NCI-H146 (cell line): ENCODE data around the gene ACOT11.
A peak's percentile ranks its signal among the peaks of the same experiment; 100 is the strongest.

Experiments used
- DNase-seq: peaks from one replicate; lab custom pipeline; 2025; lab: John Stamatoyannopoulos, UW

Gene ACOT11

DNA sequence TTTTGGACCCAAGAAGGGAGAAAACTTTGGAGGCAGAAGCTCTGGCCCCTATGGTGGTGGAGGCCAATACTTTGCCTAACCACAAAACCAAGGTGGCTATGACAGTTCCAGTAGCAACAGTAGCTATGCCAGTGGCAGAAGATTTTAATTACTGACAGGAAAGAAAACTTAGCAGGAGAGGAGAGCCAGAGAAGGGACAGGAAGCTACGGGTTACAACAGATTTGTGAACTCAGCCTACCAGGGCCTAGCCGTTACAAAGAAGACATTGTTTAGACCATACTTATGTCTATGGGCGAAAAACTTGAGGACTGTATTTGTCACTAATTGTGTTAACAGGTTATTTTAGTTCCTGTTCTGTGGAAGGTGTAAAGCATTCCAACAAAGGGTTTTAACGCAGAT is 10.4 kb upstream of the ACOT11 start:
- DNase-seq, result no peak

DNA sequence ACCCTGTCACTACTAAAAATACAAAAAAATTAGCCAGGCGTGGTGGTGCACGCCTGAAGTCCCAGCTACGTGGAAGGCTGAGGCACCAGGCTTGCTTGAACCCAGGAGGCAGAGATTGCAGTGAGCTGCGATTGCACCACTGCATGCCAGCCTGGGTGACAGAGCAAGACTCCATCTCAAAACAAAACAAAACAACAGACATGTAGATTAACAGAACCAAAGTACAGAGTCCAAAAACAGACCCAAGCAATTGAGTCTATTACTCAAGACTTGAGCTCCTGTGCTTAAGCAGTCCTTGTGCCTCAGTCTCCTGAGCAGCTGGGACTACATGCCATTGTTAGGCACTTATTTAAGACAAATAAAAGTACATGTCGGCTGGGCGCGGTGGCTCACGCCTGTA is 9.5 kb upstream of the ACOT11 start:
- no peak for DNase-seq

DNA sequence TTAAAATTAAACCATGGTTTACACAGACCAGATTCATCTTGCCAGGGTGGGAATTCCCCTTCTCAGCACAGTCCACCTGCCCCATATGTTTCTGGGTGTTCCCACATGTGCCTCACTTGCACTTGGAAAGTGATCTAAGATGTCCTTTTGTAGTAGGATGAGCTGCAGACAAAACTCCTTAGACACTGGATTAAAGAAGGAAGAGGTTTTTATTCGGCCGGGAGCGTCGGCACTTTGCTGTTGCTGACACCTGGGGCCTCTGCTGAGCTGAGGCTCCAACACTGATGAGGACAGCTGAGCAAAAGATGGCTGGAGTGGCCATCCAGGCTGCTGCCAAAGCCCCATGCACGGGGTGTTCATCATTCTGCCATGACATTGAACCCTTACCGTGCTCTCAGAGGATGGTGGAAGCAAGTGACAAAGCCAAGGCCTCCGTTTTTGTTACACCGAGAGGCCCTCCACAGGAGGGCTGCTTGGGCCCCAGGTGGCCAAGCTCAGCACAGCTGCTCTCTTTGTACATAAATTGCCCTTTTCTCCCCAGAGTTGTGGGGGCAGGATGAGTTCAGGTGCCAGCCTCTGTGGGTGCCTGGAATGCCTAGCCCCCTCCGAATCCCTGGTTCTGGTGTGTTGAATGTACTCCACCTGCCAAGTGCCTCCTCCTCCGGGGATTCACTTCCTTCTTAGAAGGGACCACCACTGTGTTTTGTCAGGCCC is 7.3 kb upstream of the ACOT11 start:
- DNase-seq, result peak; percentile 68

DNA sequence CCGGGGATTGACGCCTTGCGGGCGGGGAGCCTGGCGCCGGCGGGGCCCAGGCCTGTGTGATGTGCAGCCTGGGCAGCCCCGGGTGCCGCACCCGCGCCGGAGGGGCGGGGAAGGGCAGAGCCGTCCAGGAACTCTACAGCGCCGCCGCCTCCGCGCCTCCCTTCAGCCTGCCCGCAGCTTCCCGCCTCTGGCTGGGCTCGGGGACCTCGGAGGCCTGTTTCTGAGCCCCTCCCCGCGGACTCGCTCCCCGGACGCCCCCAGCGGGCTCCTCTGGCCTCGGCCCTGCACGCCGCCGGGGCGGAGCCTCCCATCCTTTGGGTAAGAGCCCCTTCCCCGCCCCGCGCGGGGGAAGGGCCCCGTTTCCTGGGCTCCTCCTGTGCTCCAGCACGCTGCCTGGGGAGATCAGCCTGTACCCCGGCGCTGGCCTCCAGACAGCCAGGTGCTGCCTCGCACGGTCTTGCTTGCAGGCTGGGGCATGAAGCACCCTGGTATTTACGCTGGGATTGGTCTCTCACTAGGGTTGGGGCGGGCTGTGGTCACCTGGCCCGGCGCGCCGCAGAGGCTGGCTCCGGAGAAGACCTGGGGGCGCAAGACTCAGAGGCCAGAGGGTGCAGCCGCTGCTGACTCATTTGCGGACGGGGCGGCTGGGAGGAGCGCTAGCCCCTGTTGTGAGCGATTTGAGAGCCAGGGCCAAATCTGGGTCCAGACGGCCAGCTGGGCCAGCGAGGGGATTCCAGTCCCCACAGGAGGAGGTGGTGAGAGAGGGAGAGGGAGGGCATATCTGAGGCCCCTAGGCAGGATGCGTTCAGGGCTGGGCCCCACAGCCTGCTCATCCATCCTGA is 5.7 kb upstream of the ACOT11 start:
- peak; percentile 94 for DNase-seq

DNA sequence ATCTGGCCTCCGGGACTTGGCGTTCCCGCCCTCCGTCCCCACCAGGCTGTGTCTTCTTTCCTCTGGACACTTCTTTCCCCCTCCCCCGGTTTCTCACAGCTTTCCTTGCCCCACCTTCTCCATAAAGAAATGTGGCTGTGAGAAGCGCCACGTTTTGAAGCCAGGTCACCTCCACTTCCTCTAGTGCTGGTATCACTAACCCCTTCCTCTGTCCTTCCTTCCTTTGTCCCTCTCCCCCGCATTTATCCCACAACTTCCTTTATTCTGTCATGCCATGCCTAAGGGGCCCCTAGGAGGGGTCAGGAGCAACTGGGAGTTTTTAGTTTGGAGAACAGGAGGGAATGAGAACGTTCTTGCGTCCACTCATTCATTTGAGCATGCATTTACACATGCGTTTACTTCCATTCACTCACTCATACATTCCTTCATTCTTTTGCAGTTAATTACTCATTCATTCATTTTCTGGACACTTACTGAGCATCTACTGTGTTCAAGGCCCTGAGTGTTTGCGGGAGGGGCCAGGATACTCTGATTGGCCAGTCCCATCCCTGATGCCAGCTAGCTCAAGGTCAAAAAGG is 5.0 kb upstream of the ACOT11 start:
- no peak for DNase-seq

DNA sequence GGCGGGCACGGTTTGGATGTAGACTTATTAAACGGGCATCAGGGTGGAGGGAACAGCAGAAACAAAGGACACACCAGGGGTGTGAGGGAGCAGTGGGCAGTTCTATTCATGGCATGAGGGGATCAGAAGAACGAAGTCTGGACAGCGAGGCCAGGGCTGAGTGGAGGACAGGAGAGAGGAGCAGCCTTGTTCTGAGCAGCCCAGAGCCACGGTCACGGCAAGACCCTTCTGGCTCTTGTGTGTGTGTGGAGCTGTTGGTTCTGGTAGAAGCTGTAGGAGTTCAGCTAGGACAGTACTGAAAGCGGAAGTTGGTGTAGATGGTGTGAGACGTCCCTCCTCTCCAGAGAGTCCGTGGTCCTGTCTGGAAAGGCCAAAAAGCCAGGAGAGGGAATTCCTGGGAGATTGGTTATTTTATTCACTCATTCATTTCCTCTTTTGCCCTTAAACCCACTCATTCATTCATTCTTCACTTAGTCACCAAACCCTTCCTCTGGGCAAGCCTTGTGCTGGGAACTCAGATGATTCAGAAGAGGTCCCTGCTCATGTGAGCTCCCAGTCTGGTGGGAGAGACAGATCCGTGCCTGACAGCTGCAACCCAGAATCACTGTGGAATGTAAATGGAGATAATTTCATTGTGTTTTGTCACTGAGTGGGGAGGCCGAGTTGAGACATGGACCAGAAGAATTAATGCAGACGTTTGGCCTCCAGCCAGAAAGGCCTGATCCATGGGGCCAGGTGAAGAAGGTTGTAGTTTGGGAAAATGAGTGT is 4.1 kb upstream of the ACOT11 start:
- peak; percentile 20 for DNase-seq

DNA sequence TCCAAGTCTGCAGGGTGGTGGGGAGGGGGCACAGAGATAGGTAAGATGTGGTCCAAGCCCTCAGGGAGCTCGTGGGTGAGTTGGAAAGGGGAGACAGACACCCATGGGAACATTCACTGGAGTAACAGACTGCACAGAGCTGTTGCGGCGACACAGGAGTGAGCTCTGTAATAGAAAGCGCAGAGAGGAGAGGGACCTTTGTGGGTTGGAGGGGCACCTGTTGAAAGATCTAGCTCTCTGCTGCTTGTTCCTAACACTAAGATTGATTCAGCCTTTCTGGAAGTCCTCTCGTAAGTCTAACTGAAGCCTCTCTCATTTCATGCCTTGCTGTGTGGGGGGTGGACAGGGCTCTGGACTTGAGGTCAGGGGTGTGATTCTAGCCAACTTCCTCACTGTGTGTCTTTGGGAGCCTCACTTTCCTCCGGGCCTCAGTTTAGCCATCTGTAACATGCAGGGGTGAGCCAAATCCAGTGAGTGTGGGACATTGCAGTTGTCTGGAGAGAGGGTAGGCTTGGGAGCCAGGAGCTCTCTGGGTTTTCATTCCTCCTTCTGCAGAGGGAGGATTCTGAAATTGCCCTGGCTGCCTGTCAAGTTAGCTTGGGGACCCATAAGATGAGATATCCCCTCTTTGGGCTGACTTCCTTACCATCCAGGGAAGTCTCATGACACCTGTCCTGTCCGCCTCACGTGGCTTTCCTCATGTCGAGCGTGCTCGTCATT is 2.0 kb upstream of the ACOT11 start:
- no peak for DNase-seq

DNA sequence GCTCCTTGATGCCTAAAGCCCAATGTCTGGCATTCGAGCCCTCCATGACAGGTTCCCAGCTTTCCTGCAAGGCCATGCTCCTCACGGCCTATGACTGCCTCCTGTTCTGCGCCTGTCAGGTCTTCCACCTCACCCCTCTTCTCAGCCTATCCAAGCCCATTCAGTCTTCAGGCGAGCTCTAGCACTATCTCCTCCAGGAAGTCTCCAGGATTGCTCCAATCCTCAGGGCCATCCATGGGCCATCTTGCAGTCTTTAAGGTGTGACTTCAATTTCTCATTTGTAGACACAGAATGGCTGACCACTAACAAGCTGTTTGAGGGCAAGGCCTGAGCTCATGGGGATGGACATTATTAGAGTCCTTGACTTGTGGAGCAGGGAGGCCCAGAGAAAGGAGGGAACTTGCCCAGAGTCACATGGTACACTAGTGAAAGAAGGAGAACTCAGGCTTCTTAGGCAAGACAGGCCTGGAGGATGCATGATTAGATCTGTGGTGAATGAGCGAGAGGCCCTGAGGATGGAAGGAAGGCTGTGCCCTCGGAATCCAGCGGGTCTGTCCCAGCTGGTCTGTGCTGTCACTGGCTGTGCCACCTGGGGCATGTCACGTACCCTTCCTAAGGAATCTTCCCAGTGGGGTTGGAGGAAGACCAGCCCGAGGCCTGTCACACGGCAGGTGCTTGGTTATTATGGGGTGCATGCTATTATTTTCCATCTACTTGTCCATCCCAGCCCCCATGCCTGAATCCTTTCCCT is 1.2 kb upstream of the ACOT11 start:
- no peak for DNase-seq

DNA sequence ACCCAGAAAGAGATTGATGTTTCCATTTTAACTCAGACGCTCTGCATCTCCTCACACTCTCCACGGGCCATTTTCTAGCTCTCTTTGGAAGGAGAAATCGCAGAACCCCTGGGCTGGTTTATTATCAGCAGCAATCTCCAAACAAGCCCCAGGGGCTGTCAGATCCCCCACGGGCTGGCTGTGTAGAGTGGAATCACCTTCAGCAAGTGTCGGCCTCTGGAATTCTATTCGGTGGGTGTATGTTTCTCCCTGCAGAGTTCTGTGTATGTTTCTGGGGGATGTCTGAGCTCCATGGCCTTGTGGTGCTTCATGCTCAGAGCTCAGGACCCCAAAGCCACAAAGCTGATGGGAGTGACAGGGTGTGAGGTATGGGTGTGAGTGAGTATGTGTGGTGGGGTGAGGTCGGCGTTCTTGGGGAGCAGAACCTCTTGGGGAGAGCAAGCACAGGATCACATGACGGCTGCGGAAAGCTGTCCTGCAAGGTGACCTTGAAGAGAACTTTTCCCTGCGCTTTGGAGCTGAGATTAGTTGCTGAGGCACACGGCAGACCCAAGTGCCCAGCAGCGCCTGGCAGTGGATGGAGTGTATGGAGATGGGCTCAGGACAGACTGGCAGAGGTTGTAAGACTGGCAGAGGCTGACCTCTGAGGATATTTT is 489 bp downstream of the ACOT11 start:
- DNase-seq, result no peak

DNA sequence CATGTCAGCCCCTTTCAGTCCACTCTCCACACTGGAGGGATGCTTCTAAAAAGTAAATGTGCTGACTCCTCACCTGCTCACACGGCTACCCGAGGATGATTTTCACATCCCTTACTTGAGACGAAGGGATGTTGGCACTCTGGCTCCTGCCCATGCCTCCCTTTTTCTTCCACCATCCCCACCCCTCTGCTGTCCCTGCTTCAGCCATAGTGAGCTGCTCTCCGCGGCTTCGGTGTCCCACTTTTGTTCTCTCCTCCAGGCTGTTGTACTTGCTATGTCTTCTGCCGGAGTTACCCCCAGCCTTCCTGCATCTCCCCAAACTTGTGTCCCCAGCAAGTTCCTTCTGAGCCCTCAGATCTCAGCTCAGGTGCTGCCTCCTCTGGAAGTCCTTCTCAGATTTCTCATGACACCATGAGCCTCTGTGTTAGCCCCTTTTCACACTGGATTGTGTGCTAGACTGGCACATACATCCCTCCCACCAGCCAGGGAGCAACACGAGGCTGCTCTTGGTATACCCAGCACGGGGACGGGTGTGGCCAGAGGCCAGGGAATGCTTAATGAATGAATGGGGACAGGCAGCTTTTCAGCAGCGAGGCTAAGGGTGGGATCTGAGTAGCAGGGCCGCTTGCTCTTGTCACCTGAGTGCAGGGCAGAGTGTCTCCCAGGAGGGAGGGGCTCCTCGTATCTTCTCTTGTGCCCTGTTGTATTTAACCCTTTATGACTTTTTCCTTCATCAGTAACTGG is 1.3 kb downstream of the ACOT11 start:
- DNase-seq, result no peak

DNA sequence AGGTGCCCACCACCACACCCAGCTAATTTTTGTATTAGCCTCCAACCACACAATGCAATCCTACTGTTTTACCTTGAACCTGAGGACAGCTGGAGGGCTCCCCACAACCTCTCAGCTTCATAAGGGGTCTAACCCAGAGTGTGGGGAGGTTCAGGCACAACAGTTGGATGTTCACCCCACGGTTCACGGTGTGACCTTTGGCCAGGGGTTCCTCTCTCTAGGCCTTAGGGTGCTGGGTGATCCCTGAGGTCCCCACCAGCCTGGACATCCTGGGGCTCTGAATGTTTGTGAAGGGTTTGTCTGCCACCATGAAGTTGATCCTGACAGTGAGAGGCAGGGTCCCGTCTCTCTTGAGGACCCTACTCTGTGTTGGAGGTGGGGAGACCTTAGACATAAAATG is 3.9 kb downstream of the ACOT11 start:
- DNase-seq, result no peak

DNA sequence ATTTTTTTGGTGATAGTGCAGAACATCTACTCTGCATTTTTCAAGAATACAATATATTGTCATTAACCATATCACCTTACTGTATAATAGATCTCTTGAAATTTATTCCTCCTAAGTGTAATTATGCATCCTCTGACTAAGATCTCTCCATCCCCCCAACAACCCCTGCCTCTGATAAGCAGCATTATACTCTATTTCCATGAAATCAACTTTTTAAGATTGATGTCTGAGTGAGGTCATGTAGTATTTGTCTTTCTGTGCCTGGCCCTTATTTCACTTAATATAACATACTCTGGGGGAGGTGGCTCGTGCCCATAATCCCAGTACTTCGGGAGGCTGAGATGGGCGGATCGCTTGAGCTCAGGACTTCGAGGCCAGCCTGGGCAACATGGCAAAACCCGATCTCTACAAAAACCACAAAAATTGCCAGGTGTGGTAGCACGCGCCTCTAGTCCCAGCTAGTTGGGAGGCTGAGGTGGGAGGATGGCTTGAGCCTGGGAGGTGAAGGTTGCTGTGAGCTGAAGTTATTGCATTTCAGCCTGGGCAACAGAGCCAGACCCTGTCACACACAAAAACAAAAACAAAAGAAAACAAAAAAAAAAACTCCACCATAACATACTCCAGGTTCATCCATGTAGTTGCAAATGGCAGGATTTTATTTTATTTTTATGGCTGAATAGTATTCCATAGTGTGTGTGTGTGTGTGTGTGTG is 5.7 kb downstream of the ACOT11 start:
- no peak for DNase-seq

DNA sequence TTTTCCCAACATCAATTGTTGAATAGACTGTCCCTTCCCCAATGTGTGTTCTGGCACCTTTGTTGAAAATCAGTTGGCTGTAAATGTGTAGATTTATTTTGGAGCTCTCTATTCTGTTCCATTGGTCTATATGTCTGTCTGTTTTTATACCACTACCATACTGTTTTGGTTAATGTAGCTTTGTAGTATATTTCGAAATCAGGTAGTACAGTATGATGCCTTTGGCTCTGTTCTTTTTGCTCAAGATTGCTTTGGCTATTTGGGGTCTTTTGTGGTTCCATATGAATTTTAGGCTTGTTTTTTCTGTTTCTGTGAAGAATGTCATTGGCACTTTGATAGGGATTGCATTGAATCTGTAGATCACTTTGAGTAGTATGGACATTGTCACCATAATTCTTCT is 8.1 kb downstream of the ACOT11 start:
- DNase-seq, result no peak

DNA sequence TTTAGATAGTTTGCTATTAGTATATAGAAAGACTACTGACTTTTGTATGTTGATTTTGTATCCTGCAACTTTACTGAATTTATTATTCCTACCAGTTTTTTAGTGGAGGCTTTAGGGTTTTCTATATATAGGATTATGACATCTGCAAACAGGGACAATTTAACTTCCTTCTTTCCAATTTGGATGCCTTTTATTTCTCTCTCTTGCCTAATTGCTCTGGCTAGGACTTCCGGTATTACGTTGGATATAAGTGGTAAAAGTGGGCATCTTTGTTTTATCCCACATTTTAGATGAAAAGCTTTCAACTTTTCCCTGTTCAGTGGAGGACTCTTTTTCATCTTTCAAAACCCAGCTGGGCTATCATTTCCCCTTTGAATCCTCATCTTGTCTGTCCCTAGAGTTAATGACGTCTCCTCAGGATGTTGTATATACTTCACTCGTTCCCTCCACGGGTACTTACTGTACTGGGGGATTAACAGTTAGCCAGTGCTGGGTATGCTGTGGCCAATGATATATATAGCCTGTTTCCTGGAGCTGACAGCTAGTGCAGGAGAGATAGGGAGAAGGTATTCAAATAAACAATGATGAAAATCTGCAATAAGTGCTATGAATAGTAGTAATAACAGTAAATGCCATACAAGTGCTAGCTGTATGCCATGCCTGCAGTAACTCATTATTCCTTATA is 9.8 kb downstream of the ACOT11 start:
- DNase-seq, result no peak

DNA sequence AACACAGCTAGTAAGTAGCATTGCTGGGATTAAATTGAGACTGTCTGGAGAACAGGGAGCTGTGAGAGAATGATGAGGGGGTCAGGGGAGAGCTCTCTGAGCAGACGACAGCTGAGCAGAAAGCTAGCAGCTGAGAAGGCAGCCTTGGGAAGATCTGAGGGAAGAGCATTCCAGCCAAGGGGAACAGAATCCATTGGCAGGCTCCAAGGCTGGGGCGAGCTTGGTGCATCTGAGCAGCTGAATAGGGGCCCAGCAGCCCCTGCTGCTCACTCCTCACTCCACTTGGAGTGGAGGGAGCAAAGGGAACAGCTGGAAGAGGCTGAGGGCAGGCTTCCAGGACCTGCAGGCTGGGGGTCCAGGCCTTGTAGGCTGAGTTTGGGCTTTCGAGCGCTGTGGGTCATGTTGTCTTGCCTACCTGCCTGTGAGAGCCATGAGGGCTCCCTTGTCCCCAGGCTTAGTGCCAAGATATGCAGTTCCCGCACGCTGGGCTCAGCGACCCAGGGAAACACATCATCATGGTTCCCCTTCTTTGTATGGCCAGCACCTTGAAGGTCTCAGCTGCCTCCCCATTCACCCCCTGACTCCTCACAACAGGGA is 10.5 kb downstream of the ACOT11 start:
- DNase-seq, result no peak

DNA sequence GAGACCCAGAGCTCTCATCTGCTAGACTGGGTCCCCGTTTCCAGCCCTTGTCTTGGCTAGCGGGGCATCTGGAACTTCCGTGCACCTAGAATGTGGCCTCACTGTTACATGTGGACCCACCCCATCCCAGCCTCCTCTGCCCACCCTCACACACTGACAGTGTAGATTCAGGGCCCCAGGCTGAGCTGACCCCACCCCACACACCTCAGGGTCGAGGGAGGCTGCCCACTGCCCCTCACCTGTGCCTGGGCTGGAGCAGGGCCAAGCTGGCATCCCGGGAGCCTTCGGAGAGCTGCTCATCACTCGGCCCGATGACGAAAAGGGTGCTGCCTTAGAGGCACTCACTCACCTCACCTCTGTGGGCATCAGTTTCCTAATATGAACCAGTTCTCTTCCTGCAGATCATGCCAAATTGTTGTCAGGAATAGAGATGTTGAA is 11.1 kb downstream of the ACOT11 start:
- DNase-seq, result no peak

DNA sequence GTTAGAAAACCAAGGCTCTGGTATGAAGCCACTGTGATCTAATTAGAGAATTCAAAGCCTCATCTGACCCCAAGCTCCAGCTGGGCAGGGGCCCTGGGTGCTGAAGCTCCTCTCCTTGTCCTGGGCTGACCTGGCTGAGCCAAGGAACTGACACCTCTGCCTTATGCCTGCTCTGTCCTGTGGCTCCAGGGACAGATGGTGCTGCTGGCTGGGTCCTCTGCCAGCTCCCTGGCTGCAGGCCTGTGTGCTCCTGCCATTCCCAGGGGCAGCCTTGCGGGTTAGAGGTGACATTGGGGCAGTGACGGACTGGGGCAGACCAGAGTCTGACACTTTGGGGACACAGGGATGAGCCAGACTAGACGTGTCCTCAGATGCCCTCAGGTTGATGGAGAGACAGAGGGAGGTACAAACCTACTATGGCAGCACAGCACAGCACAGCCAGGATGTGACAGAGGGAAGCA is 11.8 kb downstream of the ACOT11 start:
- DNase-seq, result no peak
